SK-N-MC (cell line): ENCODE data around the gene CTNNAL1.

Source experiments
- EZH2 ChIP-seq: fragments of 200-600 bp; sonication (generic); IDR thresholded peaks from one replicate; pipeline ENCODE4 v1.6.1; 2017; ENCODE audit warnings: antibody characterized with exemption
- POLR2AphosphoS5 ChIP-seq: IDR thresholded peaks from 2 replicates; pipeline ENCODE4 v1.6.1; 2012; ENCODE audit warnings: mild to moderate bottlenecking, low read depth, low read length, borderline replicate concordance

GRCh38 chr9:109060191-109060590, 46.9 kb upstream of the CTNNAL1 start:
- no peak for TF ChIP-seq POLR2AphosphoS5
- no peak for TF ChIP-seq EZH2
